ENCODE measurements around the gene ATL3.

DNA sequence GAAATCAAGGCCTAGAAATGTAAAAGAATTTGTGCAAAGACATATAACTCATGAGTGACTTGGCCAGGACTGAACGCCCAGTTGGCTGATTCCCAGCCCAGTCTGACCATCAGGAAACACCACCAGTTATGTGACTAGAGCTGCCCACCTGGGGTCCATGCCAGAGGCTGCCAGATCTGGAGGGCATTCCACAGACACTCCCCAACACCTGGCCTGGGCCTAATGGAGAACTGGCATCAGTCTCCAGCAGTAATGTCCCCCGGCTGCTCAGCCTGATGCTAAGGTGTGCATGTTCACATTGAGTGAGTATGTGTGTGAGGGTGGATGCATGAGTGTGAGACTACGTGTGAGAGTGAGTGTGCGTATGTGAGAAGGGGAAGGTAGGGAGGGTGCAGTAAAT, 72.6 kb downstream of the ATL3 start:
- TF ChIP-seq ZNF274 (IDR thresholded peaks at IDR 0.05; ENCODE audit: low read depth, low read length) (no peak), RAD21 (IDR thresholded peaks at IDR 0.05; ENCODE audit: low read depth) (no peak), POLR2A (IDR thresholded peaks at IDR 0.05; ENCODE audit: borderline replicate concordance, extremely low read depth, insufficient read depth, insufficient read length) (no peak), YY1 (IDR thresholded peaks at IDR 0.05; ENCODE audit: extremely low read depth, insufficient replicate concordance, low read depth, low read length) (no peak), EZH2phosphoT487 (IDR thresholded peaks at IDR 0.05; ENCODE audit: borderline replicate concordance) (no peak), EGR1 (IDR thresholded peaks at IDR 0.05; ENCODE audit: low read depth) (no peak), POLR2AphosphoS5 (IDR thresholded peaks at IDR 0.05; ENCODE audit: low read depth, low read length) (no peak), CEBPB (IDR thresholded peaks at IDR 0.05; ENCODE audit: low read depth) (no peak), SRF (IDR thresholded peaks at IDR 0.05; ENCODE audit: low read depth) (no peak), JUND (IDR thresholded peaks at IDR 0.05) (no peak), EZH2 (IDR thresholded peaks at IDR 0.05) (no peak)
- TF ChIP-seq, protein P1, sequence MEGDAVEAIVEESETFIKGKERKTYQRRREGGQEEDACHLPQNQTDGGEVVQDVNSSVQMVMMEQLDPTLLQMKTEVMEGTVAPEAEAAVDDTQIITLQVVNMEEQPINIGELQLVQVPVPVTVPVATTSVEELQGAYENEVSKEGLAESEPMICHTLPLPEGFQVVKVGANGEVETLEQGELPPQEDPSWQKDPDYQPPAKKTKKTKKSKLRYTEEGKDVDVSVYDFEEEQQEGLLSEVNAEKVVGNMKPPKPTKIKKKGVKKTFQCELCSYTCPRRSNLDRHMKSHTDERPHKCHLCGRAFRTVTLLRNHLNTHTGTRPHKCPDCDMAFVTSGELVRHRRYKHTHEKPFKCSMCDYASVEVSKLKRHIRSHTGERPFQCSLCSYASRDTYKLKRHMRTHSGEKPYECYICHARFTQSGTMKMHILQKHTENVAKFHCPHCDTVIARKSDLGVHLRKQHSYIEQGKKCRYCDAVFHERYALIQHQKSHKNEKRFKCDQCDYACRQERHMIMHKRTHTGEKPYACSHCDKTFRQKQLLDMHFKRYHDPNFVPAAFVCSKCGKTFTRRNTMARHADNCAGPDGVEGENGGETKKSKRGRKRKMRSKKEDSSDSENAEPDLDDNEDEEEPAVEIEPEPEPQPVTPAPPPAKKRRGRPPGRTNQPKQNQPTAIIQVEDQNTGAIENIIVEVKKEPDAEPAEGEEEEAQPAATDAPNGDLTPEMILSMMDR (IDR thresholded peaks at IDR 0.05 in 2 of 3, conservative IDR thresholded peaks at IDR 0.05 in 1 of 3; ENCODE audit: borderline replicate concordance in 1 of 3, insufficient read depth in 1 of 3, low read depth in 2 of 3, low read length in 2 of 3) = no peak
- TF ChIP-seq, protein P2, sequence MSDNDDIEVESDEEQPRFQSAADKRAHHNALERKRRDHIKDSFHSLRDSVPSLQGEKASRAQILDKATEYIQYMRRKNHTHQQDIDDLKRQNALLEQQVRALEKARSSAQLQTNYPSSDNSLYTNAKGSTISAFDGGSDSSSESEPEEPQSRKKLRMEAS (IDR thresholded peaks at IDR 0.05) = no peak
- TF ChIP-seq, protein P3, sequence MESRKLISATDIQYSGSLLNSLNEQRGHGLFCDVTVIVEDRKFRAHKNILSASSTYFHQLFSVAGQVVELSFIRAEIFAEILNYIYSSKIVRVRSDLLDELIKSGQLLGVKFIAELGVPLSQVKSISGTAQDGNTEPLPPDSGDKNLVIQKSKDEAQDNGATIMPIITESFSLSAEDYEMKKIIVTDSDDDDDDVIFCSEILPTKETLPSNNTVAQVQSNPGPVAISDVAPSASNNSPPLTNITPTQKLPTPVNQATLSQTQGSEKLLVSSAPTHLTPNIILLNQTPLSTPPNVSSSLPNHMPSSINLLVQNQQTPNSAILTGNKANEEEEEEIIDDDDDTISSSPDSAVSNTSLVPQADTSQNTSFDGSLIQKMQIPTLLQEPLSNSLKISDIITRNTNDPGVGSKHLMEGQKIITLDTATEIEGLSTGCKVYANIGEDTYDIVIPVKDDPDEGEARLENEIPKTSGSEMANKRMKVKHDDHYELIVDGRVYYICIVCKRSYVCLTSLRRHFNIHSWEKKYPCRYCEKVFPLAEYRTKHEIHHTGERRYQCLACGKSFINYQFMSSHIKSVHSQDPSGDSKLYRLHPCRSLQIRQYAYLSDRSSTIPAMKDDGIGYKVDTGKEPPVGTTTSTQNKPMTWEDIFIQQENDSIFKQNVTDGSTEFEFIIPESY (IDR thresholded peaks at IDR 0.05; ENCODE audit: extremely low read depth, insufficient replicate concordance, low read length) = no peak
